Progenitor cell of endocrine pancreas (in vitro differentiated cells): Measurements from ENCODE around the gene ARHGAP10. TPM values are rescaled to one million over a fixed set of nuclear protein-coding genes. Genes with fewer than 3 reads are reported as not detected.
A peak's percentile ranks its signal among the peaks of the same experiment; 100 is the strongest.

ENCODE experiments used
- DNase-seq: peaks from one replicate; pipeline ENCODE4 v3.0.0; 2021; ENCODE audit warnings: low spot score; ENCODE audit not compliant: unreplicated experiment
- H3K27ac Mint-ChIP-seq: 2 replicates; pipeline ENCODE4 v1.8.0; 2021; ENCODE audit warnings: mild to moderate bottlenecking, moderate library complexity, mixed read lengths
- H3K27me3 Mint-ChIP-seq: 2 replicates; pipeline ENCODE4 v1.8.0; 2021; ENCODE audit warnings: mixed read lengths
- H3K36me3 Mint-ChIP-seq: 2 replicates; pipeline ENCODE4 v1.8.0; 2022; ENCODE audit warnings: mixed read lengths; ENCODE audit not compliant: insufficient read depth
- H3K4me1 Mint-ChIP-seq: 2 replicates; pipeline ENCODE4 v1.8.0; 2021; ENCODE audit warnings: low read depth, mixed read lengths
- H3K4me3 Mint-ChIP-seq: 2 replicates; pipeline ENCODE4 v1.8.0; 2021; ENCODE audit warnings: low read depth, mild to moderate bottlenecking, moderate library complexity, mixed read lengths
- H3K9me3 Mint-ChIP-seq: 2 replicates; pipeline ENCODE4 v1.8.0; 2021; ENCODE audit warnings: low read depth, mixed read lengths
- total RNA-seq: library from RNA; stranded (reverse); gene quantifications from 2 replicates; pipeline ENCODE4 v1.2.1, GENCODE V29; 2021
- TF ChIP-seq, protein P1 (sequence below): fragments of 200-600 bp; sonication (generic); IDR thresholded peaks from one replicate; pipeline ENCODE4 v1.5.0; 2021; ENCODE audit warnings: antibody characterized with exemption, mild to moderate bottlenecking; ENCODE audit not compliant: unreplicated experiment

ARHGAP10 gene
- total RNA-seq, 1 donor from 2014 or later, result 11.0 TPM

DNA sequence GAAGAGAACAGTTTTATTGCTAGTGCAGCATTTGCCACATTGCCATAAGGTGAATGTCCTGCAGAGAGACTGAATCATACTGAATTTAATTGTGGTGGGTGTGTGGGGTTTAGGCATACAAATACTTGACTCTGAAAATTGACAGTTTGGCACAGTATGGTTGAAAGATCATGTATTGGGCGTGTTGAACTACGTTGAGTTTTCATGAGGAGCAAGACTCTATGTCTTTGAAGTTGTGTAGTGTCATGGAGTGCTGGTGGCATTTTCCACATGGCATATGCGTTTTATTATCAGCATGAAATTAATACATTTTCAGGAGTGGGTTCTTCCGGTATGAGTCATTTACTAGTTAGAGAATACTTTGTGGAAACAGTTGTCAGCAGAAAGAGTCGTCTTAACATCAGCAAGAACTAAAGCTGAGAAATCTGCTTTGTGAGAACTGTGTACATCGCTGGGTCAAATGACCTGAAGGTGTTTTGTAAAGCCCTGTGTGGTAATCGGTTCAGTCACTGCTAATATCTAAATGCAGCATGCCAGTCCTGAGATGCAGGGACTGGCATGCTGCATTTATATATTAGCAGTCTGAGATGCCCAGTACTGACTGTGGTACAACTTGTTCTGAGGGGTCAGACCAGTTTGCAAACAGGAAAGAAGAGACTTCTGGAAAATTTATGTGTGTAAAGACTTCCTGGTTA is 50.3 kb downstream of the ARHGAP10 start:
- H3K4me1 Mint-ChIP-seq, result peaks cover 13% of the 10 kb centered on the region
- no peaks in the 10 kb centered on the region for H3K9me3 Mint-ChIP-seq
- H3K27ac Mint-ChIP-seq, result no peak overlapping the region
- H3K36me3 Mint-ChIP-seq, result no peaks in the 10 kb centered on the region
- no peak overlapping the region for H3K4me3 Mint-ChIP-seq
- TF ChIP-seq, protein P1, sequence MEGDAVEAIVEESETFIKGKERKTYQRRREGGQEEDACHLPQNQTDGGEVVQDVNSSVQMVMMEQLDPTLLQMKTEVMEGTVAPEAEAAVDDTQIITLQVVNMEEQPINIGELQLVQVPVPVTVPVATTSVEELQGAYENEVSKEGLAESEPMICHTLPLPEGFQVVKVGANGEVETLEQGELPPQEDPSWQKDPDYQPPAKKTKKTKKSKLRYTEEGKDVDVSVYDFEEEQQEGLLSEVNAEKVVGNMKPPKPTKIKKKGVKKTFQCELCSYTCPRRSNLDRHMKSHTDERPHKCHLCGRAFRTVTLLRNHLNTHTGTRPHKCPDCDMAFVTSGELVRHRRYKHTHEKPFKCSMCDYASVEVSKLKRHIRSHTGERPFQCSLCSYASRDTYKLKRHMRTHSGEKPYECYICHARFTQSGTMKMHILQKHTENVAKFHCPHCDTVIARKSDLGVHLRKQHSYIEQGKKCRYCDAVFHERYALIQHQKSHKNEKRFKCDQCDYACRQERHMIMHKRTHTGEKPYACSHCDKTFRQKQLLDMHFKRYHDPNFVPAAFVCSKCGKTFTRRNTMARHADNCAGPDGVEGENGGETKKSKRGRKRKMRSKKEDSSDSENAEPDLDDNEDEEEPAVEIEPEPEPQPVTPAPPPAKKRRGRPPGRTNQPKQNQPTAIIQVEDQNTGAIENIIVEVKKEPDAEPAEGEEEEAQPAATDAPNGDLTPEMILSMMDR, result no peak
- H3K27me3 Mint-ChIP-seq, result peaks cover 2% of the 10 kb centered on the region
- no peak for DNase-seq

DNA sequence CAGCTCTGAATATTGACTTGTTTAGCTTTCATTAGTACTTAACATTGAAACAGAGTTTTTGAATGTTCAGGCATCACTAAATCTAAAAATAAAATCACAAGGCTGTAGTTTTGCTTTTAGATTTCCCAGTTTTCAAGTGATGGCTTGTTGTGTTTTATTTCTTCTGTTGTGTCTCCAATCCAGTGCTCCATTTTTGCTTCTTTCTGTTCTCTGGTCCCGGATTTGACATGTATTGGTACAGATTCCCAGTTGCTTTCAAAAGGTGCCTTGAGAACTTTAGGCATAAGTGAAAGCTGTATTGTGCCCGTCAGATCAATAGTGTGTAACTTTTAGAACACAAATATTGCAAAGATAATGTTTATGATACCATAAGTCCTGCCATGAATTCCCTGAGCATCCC is 53.2 kb downstream of the ARHGAP10 start:
- no peaks in the 10 kb centered on the region for H3K27me3 Mint-ChIP-seq
- no peak for DNase-seq
- H3K36me3 Mint-ChIP-seq, result no peaks in the 10 kb centered on the region
- H3K9me3 Mint-ChIP-seq, result no peaks in the 10 kb centered on the region
- no peak overlapping the region for H3K27ac Mint-ChIP-seq
- no peak overlapping the region for H3K4me3 Mint-ChIP-seq
- TF ChIP-seq, protein P1, result no peak
- H3K4me1 Mint-ChIP-seq, result peaks cover 22% of the 10 kb centered on the region

DNA sequence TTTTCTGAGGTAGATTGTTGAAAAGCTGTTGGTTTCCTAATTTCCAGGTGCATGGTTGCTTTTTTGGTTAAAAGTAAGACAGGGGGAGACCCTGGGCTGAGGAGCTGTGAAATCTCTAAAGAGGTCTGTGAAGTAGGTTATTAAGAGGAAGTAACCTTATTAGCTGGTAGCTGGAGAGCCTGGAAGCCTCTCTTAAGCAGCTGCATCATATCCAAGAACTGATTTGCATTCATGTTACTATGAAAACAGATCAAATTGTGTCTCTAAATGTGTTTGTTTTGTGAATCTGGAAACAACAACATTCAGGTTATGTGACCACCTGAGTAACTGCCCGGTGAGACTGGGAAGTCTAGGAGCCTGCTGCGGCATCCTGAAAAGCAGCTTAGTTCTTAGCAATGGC is 54.1 kb downstream of the ARHGAP10 start:
- DNase-seq, result no peak
- Mint-ChIP-seq H3K4me3 (no peak overlapping the region), H3K4me1 (peaks cover 22% of the 10 kb centered on the region), H3K27me3 (no peaks in the 10 kb centered on the region), H3K27ac (peak overlapping the region; percentile 46), H3K36me3 (no peaks in the 10 kb centered on the region), H3K9me3 (no peaks in the 10 kb centered on the region)
- TF ChIP-seq, protein P1, result no peak

DNA sequence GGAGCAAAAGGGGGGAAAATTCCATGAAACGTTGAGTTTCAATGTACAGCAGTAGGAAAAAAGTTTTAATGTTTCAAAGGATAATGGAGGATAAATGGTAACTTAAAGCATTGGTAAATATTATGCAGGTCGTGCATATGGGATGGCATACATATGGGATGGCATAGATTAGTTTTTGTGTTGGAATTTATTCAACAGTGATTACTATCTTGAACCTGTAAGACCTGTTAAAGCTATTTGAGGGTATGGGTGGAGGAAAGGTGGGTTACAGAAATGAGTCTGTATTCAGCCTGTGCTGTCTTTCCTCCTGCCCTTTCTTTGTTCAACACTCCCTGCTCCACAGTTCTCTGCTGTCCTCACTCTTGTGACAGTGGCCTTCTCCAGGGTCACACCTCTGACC is 54.6 kb downstream of the ARHGAP10 start:
- Mint-ChIP-seq H3K27ac (peak overlapping the region; percentile 46), H3K4me1 (peaks cover 22% of the 10 kb centered on the region), H3K4me3 (no peak overlapping the region), H3K36me3 (no peaks in the 10 kb centered on the region), H3K9me3 (no peaks in the 10 kb centered on the region), H3K27me3 (no peaks in the 10 kb centered on the region)
- TF ChIP-seq, protein P1, result no peak
- DNase-seq, result no peak

DNA sequence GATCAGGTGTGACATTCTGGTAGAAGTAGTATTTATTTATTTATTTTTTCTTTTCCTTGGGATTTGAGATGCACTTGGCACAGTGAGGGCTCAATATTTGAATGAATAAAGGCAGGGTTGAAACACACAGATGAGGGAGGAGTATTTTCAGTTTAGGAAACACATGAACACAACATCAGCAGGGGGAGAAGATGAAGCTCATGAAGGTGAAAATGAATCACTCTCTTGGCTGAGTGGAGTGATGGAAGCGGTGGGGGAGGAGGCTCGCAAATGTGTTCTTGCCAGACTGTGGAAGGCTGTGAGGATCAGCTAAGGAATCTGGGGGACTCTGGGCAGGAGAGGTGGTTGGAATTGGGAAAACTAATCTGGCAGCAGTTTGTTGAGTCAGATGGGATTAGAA is 55.3 kb downstream of the ARHGAP10 start:
- Mint-ChIP-seq H3K4me3 (no peak overlapping the region), H3K36me3 (no peaks in the 10 kb centered on the region), H3K4me1 (peaks cover 22% of the 10 kb centered on the region), H3K27me3 (no peaks in the 10 kb centered on the region), H3K27ac (no peak overlapping the region), H3K9me3 (no peaks in the 10 kb centered on the region)
- DNase-seq, result no peak
- TF ChIP-seq, protein P1, result no peak
